Smooth muscle cell of the brain vasculature (primary cell): ENCODE measurements around the gene TMOD3.
"Not testable (repeated sequence)": the region's sequence is repeated elsewhere in the genome, so short reads cannot be mapped to it uniquely, and the experiment has no call there.

Source experiments
- DNase-seq: peaks from one replicate; pipeline ENCODE4 v3.0.0-alpha.2; 2012; ENCODE audit warnings: low read depth, low spot score

Gene TMOD3

DNA sequence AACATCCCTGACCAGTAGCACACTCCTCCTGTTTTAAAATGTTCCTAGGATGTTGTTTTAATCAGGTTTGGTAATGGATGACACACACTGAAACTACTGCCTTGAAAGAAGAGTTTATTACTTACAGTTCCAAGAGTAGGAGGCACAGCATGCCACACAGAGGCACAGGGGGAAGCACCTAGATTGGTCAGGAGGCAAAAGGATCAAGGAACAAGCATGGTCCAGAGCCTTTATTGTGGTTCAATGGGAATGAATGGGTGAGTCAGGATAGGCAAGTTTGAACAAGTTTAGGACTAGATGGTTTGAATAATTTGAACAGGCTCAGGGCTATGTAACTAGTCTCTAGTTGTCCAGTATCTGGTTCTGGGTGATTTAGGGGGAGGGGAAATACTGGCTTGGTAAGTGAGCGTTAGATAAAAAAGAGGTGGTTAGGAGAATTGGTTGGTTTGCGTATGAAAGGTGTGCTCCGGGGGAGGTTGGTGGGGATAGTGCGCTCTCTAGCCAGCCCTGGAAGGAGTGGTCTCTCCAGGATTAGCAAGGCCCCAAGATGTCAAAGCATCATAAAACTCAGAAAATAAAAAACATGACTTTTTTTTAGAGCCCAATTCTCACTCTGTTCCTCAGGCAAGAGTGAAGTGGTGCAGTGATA, 35.1 kb downstream of the TMOD3 start:
- no peak for DNase-seq

DNA sequence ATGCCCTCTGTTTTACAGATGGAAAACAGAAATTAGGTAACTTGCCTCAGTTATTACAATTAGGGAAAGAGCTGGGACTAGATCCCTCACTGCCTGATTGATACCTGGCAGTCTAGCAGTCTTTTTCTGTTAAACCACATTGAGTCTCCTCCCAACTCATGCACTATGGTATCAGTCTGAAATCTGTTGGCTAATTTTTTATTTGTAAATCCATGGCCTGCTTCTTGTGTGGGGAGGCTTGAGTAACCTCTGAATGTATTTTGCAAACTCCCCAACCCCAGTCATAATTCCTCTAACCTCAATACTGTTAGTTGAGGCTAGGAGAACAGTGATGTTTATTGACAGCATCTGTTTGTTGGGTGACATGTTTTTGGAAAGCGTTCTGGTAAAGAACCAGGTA, 35.9 kb downstream of the TMOD3 start:
- DNase-seq, result no peak

DNA sequence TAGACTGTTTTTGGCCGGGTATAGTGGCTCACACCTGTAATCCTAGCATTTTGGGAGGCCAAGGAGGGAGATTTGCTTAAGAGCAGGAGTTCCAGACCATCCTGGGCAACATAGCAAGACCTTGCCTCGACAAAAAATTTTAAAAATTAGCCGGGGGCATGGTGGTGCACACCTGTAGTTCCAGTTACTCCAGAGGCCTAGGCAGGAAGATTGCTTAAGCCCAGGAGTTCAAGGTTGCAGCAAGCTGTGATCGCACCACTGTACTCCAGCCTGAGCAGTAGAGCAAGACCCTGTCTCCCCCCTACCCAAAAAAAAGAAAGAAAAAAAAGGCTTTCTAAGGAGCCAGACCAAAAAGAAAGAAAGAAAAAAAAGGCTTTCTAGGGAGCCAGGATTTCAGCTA, 36.7 kb downstream of the TMOD3 start:
- DNase-seq, result no peak

DNA sequence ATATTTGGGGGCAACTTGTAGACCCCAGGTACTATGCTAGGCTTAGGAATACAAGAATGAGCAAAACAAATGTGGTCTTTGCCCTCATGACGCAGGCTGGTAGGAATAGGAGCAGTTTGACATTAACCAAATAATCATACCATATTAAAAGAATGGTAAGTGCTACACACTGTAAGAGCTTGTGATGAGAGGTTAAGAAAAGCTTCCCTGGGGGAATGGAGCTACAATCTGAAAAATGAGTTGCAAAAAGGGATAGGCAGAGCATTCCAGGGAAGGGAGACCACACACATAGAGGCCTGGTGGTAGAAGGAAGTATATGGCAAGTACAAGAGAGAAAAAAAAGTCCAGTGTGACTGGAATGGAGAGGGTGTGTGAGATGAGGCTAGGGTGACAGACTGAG, 37.3 kb downstream of the TMOD3 start:
- DNase-seq, result no peak

DNA sequence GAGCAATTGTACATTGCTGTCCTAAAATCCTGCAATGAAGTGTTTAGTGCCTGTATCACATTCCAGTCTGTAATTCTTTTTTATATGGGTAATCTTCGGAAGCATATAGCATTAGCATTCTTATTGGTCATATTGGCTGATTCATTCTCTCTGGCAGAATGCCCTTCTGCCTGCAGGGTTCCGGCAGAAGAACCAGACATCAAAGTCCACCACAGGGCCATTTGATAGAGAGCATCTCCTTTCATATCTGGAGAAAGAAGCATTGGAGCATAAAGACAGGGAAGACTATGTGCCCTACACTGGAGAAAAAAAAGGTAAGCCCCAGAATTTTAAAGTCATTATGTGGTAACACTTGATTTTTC, 39.6 kb downstream of the TMOD3 start:
- peak; percentile 75 for DNase-seq

DNA sequence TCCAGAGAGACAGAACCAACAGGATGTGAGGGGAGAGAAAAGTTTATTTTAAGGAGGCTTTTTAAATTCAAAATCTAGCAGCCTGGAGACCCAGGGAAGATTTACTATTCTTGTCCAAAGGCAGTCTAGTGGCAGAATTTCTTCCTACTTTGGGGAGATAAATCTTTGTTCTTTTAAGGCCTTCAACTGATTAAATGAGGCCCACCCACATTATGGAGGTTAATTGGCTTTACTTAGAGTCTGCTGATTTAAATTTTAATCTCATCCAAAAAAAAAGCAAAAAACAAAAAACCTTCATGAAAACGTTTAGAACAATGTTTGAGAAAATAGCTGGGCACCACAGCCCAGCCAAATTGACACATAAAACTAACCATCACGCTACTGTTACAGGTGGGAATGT, 41.3 kb downstream of the TMOD3 start:
- DNase-seq, result no peak

DNA sequence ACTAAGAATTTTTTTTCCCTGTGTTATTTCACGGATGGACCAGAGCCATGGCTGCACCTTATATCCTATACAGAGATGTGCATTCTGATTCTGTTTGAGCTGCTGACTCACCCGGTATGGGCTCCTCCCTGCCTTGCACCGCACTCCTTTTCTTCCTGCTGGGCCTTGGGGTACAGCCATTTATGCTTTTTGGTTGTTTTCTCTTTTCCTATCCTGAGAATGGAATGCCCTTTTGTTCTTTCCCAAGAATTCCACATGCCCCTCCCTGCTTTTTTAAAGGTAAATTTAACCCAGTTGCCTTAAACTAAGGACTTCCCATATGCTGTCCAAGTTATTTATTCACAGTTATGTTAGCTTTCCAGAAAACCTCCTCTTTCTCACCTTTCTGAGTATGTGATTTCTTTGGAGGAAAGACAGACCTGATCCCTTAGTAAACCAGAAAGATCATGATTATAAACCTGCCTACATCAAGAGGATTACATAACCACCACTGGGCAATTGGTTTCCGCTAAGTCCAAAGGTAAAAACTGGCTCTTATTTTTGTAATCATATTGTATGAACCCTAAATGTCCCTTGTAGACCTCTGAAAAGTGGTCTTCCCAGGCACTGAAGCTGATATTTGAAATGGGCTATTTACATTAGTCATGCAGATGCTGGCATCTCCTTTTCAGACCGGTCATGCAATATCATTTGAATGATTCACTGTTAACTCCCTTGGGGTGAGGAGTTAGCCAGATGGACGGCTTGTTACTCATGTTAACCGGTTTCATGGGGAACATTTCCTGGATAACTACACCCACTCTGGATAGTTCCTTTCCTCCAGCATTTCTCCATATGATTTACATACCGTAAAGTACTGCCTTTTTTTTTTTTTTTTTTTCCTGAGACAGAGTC, 45.5 kb downstream of the TMOD3 start:
- peak; percentile 86 for DNase-seq

DNA sequence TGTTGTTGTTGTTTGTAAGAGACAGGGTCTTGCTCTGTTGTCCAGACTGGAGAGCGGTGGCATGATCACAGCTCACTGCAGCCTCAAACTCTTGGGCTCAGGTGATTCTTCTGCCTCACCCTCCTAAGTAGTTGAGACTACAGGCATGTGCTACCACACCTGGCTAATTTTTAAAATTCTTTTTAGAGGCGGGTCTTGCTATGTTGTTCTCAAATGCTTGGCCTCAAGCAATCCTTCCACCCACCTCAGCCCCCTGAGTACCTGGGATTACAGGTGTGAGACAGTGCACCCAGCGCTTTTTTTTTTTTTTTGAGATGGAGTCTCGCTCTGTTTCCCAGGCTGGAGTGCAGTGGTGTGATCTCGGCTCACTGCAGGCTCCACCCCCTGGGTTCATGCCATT, 46.7 kb downstream of the TMOD3 start:
- DNase-seq, result no peak

DNA sequence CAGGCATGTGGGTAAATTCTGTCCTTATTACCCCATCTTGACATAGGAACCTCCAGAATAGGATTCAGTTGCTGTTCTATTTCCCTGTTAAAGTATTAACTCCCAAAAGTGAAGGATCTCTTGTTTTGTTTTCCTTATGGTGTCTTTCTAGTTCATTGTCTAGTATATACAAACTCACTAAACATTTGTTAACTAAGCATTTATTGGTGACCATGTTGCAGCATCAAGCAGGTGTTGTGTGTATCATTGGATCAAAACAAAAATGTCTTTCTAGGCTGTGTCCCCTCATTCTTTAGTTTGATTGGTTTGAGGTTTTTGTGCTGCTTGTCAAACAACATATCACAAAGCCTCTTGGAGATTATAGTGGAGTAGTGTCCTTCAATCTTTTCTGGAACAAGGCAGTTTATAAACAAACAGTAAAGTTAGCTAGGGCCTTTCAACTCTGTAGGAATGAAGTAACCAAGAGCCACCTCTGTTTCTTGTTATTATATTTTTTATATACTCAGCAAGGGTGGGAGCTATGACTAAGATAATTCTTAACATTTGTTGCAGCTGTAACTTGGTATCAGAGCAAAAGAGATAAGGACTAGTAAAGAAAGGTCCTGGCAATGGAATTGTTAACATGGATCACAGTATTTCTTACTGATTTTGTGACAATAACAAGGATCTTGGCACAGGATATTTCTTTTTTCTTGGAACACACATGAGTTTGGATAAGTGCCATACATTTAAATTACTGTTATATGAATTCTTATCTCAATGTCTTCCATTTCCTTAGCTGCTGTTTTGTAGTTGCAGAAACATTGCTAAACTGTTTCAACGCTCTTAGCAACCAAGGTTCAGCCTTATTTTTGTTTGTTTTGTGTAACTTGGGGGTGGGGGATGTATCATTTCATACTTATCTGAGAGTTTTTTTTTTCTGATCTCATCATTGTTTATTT, 49.3 kb downstream of the TMOD3 start:
- DNase-seq, result no peak

DNA sequence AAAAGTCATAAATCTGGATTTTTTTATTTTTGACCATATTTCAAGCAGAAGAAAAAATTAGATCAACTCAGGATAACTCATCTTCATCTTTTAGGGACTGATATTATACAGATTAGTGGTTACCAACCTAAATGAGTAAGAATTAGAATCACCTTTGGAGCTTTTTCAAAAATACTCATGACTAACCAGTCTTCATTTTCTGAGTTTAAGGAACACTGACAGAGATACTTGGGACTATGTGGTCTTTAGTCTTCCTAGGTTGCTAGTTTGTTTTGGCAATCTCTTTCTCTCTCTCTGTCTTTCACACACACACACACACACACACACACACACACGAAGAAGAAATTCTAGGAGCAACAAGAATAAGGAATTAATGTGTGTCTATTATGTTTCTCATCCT, 50.1 kb downstream of the TMOD3 start:
- peak; percentile 18 for DNase-seq

DNA sequence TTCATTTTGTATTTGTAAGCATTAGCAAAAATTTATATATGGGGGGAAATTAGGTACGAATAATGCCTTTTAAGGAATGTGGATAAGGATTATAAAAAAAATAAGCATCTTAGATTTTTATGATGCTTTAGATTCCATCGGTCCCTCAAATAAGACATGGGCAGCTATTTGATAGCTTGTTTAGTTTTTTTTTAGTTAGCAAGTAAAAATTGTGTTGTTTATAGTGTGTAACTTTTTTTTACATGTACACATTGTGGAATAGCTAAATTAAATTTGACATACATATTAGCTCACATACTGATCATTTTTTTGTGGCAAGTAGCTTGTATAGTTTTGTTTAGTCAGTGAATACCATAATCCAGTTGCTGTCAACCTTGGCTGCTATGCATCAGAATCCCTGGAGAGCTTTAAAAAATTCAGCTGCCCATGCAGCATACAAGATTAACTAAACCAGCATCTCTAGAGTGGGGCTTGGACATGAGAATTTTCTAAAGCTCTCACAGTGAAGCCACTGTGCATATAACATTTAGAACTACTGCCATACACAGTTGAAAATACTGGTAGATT, 53.9 kb downstream of the TMOD3 start:
- no peak for DNase-seq

DNA sequence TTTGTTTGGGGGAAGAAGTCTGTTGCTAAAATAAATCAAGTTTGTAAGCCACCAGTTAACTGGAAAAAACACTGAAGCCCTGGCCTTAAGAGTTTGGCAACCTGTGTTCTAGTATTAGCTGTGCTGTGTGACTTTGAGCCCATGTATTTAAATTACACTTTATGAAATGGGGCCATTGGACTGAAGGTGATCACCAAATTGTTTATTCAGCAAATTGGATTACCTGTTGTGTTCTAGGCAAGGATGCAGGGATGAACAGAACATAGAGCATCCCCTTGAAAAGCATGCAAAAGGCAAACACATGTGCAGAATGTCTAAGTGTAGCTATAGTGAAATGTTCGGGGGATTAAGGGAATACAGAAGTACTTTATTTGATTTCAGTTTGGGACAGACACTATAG, 54.6 kb downstream of the TMOD3 start:
- DNase-seq, result no peak

DNA sequence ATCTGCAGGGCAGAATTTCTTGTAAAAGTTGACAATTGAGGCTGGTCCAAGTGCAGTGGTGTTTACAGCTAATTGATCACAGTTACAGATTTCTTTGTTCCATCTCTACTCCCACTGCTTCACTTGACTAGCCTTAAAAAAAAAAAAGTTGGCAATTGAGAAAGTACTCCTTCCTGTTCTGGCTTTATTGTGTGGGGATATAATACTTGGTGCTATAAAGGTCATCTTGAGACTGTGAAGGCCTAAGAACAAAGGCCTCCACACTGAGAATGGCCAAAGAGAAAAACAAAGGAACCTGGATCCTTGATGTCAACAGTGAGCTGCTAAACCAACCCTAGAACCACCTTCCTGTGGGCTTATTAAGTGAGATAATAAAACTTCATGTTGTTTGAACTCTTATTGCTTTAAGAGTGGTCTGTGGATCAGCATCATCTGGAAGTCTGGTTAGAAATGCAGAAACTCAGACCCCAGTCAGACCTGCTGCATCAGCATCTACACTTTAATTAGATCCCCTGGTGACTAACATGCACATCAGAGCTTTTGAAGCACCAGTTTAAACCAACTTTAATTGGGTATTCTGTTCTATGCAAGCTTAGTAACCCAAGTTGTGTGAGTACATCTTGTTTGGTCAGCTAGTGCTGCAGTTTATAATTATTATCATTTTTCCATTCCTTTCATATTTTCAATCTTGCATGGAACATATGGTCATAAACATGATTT, 55.2 kb downstream of the TMOD3 start:
- no peak for DNase-seq

DNA sequence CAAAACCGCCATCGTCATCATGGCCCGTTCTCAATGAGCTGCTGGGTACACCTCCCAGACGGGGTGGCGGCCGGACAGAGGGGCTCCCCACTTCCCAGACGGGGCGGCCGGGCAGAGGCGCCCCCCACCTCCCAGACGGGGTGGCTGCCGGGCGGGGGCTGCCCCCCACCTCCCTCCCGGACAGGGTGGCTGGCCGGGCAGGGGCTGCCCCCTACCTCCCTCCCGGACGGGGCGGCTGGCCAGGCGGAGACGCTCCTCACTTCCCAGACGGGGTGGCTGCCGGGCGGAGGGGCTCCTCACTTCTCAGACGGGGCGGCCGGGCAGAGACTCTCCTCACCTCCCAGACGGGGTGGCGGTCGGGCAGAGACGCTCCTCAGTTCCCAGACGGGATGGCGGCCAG, 56.3 kb downstream of the TMOD3 start:
- not testable (repeated sequence) for DNase-seq

DNA sequence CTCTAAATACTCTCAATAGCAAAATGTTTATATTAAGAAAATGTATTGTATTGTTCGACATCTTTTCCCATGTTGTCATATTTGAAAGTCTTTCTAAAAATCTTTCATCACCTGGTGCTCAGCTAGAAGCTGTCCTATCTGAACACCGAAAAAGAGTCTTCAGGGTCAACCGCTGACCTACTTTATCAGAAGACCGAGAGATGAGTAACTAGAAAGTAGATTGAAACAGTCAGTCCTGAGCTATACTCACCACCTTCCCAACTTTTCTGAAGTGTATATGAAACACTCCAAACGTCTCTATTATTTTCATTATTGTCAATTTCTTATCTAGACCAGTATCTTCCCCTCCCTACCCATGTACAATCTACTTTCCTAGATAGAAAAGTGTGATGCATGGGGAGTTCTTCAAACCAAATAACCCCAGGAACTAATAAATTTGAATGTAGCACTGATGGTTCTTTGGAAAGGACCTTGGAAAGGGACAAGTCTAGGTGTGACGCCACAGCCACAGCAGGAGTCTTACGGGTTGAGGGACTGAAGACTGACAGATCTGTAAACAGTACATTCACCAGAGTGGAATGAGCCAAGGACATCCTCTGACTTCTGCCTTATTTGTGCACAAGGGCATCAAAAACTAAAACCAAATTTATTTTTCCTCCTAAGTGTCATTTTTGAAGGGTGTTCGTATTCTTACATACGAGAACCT, 58.6 kb downstream of the TMOD3 start:
- DNase-seq, result no peak

DNA sequence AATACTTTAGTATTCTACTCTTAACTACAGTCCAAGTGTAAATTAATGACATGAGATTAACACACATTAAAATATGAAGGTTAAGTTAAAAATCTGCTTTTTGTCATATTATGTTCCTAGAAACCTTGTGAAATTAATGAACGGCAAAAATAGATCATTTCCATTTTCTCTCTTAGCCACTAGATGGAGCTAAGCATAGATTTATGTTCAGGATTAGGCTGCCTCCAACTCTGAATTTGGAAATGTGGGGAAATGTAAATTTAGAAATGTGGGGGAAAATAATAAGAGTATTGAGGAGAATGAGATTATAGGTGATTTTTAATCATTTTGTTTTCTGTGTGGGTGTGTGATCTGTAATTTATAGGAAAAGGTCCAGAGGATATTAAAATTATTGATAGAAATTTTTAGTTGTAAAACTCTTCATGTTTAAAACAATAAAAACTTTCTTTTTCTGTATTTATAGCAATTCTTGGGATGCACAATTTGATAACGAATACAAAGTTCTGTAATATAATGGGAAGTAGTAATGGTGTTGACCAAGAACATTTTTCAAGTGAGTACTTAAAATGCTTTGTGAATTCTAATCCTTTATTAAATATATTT, 59.2 kb downstream of the TMOD3 start:
- DNase-seq, result no peak

DNA sequence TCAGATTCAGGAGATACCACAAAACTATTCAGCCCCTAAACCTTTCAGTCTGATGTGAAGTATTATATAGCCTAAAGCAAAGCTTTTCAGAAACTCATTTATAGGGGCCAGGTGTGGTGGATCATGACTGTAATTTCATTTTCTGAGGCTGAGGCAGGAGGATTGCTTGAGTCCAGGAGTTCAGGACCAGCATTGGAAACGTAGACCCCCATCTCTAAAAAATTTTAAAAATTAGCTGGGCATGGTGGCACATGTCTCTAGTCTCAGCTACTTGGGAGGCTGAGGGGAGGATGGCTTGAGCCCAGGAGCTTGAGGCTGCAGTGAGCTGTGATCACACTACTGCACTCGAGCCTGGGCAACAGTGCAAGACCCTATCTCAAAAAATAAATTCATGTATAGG, 60.0 kb downstream of the TMOD3 start:
- DNase-seq, result no peak

DNA sequence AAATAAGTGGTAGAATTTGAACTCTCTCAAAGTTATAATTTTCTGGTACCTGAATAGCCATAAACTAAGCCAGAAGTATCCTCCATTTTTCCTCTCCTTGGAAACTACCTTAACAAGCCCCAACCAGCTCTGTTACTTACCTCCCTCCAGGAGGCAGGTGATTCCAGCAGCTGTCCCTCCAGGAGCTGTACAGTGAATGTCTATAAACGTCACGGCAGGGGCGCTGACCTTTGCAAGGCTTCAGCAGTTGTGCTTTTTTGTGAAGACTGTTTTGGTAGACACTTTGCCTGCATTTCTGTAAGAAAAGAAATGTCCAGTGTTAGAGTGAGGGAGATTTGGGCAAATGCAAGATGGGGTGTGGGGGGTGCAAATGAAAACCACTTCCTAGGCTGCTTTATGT, 75.0 kb downstream of the TMOD3 start:
- no peak for DNase-seq

DNA sequence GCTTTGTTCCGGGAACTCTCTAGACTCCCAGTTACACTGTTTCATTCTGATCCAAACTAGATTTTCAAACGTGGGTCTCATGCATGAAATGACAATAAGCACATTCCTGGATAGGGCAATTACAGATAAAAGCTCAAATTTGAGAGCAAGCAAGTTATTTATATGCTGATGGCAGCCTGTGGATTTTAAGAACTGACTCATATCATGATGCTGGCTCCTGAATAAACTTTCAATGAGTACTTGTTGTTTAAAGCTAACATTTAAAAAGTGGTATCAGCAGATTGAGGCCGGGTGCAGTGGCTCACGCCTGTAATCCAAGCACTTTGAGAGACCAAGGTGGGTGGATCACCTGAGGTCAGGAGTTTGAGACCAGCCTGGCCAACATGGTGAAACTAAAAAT, 75.5 kb downstream of the TMOD3 start:
- no peak for DNase-seq
